HL-60 (cell line): ENCODE data around the gene HOXB4.
A peak's percentile ranks its signal among the peaks of the same experiment; 100 is the strongest.

Experiments
- DNase-seq, 2 experiments: peaks; one replicate each; pipeline ENCODE4 v3.0.0-alpha.2; 2010 to 2020; ENCODE audit warnings: low read depth in 1 of 2, low spot score in 1 of 2
- H3K27ac ChIP-seq: fragments of 250-450 bp; sonication (Bioruptor Pico); replicated peaks from 2 replicates; pipeline ENCODE4 v1.5.1; 2020; ENCODE audit warnings: mild to moderate bottlenecking, moderate library complexity
- H3K27me3 ChIP-seq: fragments of 250-450 bp; sonication (Bioruptor Pico); 2 replicates; pipeline ENCODE4 v1.5.1; 2021; ENCODE audit warnings: mild to moderate bottlenecking, moderate library complexity; ENCODE audit not compliant: insufficient read depth, poor library complexity, severe bottlenecking
- H3K4me3 ChIP-seq: replicated peaks from 2 replicates; pipeline ENCODE4 v1.5.1; 2011; ENCODE audit warnings: mild to moderate bottlenecking, control low read depth, low read length; ENCODE audit not compliant: insufficient read depth
- CTCF ChIP-seq: IDR thresholded peaks from one replicate; pipeline ENCODE4 v1.5.1; 2011; ENCODE audit warnings: low read length, control low read depth, inconsistent platforms; ENCODE audit not compliant: insufficient read depth
- GABPA ChIP-seq: IDR thresholded peaks from 2 replicates; pipeline ENCODE4 v1.6.1; 2012; ENCODE audit warnings: low read depth
- POLR2AphosphoS5 ChIP-seq: IDR thresholded peaks from 2 replicates; pipeline ENCODE4 v1.6.1; 2012; ENCODE audit warnings: low read depth
- REST ChIP-seq: IDR thresholded peaks from 2 replicates; pipeline ENCODE4 v1.6.1; 2012; ENCODE audit warnings: low read depth; ENCODE audit not compliant: insufficient replicate concordance
- SPI1 ChIP-seq: IDR thresholded peaks from 2 replicates; pipeline ENCODE4 v1.6.1; 2012; ENCODE audit warnings: low read depth, mild to moderate bottlenecking, borderline replicate concordance

The HOXB4 gene

GRCh38 chr17:48620461-48621139 lies 42.5 kb upstream of the HOXB4 start:
- Histone ChIP-seq H3K27ac (no peak overlapping the region), H3K27me3 (peaks cover 85% of the 10 kb centered on the region)
- no peak for TF ChIP-seq CTCF

DNA sequence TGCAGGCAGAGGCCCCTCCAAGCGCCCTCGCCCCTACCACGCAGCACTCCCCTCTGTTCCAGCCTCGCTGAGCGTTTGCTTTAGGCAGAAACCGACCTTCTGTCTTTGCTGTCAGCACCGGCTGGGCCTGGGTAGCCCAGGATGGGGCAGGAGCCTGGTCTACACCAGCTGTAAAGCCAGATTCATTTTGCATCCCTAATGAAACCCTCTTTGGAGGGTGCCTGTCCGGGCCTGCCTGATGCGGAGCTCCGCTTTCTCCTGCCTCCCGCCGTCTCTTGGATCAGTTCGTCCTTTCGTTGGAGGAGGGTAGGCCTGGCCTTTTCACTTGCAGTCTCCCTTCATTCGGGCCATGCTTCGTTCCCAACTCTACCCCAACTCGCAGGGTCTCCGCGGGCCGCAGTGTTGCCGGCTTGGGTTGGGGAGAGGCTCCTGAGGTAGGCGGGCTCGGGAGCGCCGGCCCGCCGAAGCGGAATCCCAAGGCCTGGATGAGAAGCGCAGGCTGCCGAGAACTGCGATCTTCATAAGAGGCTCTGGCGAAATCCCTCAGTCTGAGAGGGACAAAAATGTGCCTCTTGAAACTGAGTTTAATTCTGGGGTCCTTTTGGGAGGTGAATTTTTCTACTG lies 41.8 kb upstream of the HOXB4 start:
- Histone ChIP-seq H3K27me3 (peaks cover 87% of the 10 kb centered on the region), H3K4me3 (no peak overlapping the region), H3K27ac (no peak overlapping the region)
- TF ChIP-seq POLR2AphosphoS5 = no peak
- TF ChIP-seq CTCF = no peak
- no peak for TF ChIP-seq GABPA
- TF ChIP-seq REST = no peak
- no peak for TF ChIP-seq SPI1
- no peak for DNase-seq

More at GRCh38 chr17:48620461-48621139, 42.5 kb upstream of the HOXB4 start:
- H3K4me3 ChIP-seq = no peak overlapping the region
- no peak for DNase-seq

GRCh38 chr17:48618256-48618896 lies 40.2 kb upstream of the HOXB4 start:
- no peak overlapping the region for H3K4me3 ChIP-seq
- H3K27ac ChIP-seq = no peak overlapping the region
- no peak for TF ChIP-seq REST
- TF ChIP-seq SPI1 = no peak
- TF ChIP-seq POLR2AphosphoS5 = no peak
- no peak for TF ChIP-seq GABPA
- peak; percentile 70 for TF ChIP-seq CTCF
- DNase-seq = peak; percentile 50 to 76
- peaks cover 83% of the 10 kb centered on the region for H3K27me3 ChIP-seq
